GM21576 (cell line): ENCODE measurements around the gene WDFY3.

Experiments used
- ATAC-seq: cut with Tn5 transposase; IDR thresholded peaks from one replicate; pipeline ENCODE4 v1.9.1; 2021; ENCODE audit warnings: mild to moderate bottlenecking, moderate library complexity; ENCODE audit not compliant: unreplicated experiment

WDFY3 gene

DNA sequence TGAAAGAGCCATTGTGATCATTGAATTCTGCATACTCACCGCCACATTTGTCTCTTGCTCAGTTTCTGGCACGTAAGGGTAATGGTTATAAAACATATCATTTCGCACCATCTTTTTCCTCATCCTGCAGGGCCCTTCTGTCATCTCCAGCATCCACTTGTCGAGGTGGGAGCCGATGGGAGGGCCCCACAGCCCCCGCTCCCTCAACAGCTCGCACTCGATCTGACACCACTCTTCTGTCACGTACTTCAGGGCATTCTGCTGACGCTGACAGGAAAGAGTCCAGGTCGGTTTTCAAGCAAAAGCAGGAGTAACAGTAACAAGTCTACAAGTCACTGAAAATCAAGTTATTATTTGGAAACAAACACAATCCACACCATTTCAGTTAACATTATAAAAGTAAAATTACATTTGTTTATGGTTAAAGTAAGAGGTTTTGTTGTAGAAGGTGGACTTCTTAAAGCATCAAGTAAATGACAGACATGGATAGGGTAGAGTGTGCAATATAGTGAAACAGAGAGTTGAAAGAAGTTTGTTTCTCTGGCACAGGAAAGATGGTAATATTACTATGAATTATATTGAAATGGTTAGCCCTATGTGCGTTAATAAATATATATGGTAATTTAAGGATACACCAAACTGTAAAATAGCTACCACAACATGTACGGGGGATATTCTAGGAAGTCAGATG lies 233.0 kb downstream of the WDFY3 start:
- ATAC-seq = no peak

DNA sequence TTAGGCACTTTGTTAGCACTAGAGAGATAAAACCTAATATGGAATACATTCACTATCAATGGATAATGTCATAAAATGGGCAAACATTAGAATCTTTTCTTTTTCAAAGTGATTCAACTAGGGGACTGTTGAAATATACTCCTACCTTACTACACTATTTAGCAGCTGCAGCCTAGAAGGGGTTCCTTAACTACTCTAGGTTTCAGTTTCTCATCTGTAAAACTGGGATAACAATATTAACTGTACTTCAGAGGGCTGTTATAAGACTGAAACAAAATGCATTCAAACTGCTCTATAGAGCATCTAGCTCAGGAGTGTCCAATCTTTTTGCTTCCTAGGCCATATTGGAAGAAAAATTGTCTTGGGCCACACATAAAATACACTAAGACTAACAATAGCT lies 236.1 kb downstream of the WDFY3 start:
- no peak for ATAC-seq

DNA sequence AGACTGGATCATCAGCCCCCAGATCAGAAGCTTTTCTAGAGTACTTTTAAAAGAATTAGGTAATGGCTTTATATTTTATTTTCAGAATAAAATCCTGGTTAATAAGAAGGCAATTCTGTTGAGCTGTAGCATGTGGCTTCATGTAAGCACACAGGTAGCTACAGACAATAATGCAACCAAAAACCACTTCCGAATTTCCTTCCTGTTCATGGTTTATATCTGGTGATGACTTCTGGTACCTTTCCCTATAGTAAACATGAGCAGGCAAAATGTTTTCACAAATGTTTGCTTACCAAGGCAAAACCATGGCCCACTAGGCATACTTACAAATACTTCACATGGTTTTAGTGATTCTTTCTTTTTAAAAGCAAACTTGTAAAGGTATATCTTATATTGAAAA lies 239.0 kb downstream of the WDFY3 start:
- no peak for ATAC-seq

- ATAC-seq = no peak
Observed at GRCh38 chr4:84726356-84726755, 240.1 kb downstream of the WDFY3 start.

- ATAC-seq = no peak
Observed at GRCh38 chr4:84722720-84723119, 243.8 kb downstream of the WDFY3 start.

DNA sequence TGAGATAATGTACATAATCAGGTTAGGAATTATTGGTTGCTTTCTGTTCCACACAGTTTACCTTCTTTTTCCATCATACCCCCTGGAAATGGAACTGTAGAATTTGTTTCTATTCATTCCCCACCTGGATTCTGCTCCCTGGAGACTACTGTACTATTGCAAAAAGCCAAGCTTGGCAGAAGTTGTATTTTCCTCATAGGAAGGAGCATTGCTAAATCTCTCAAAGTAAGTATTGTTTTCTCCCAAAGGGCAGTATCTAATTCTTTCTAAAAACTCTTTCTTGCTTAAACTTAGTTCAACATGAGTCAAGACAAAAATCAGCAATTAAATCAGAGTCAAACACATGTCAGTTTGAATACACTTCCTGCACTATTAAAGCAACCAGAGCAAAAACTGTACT lies 247.4 kb downstream of the WDFY3 start:
- ATAC-seq = no peak

DNA sequence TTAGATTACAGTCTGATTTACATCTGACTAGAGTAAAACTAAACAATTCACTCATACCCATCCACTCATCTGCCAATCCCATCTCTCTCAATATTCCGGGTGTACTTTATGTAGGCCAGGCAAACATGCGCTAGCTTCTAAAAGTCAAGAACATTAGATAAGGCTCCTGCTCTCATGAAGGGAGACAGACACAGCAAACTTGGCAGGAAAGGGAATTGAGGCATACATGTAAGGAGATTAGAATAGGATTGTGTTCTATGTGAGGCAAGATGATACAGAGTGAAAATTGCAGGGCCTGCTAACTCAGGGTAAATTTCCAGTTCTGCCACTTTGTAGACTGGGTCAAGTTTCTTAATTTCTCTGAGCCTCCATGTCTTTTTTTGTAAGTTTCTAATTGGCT lies 247.8 kb downstream of the WDFY3 start:
- no peak for ATAC-seq

DNA sequence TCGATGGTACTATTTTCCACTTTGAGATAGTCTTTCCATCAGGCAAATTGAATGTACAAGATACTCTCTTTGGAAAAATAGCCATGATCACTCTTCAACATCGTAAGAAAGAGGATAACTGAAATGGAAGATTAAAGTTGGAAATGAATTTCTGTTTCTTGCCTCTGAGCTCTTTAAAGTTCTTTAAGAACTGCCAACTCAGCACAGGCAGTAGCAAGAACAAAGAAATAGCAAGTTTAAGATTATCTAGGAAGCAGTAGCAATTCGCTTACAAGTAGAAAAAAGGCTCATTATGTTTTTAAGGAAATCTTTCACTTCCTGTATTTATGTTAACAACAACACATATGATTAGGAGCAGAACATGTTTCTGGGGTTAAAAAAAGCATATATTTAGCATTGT lies 255.9 kb downstream of the WDFY3 start:
- no peak for ATAC-seq

DNA sequence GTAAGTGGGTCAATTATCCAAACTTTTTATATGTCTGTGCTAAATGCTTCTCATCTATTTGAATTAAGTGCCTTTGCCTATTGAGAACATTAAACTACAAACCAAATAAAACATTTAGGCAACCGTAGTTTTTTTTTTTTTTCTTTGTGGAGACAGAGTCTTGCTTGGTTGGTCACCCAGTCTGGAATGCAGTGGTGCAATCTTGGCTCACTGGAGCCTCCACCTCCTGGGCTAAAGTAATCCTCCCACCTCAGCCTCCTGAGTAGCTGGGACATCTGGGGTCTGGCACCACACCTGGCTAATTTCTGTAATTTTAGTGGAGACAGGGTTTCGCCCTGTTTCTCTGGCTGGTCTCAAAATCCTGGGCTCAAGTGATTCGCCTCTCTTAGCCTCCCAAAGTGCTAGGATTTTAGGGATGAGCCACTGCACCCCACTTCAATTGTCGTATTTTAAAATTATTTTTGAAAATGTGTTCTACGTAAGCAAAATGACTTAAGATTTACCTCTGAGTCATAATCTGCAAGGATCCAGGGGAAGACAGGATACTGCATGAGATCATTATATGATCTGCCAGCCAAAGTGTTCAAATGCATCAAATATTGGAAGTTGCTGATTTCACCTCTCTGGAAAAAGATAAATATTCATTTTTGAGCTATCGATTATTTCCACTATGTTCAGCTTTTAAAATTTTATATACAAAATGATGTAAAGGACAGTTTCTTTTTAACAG lies 257.9 kb downstream of the WDFY3 start:
- no peak for ATAC-seq

GRCh38 chr4:84706286-84706685 lies 260.2 kb downstream of the WDFY3 start:
- ATAC-seq = no peak

- ATAC-seq = no peak
Observed at GRCh38 chr4:84699001-84699671, 267.4 kb downstream of the WDFY3 start.

GRCh38 chr4:84697615-84698201 lies 268.8 kb downstream of the WDFY3 start:
- no peak for ATAC-seq

GRCh38 chr4:84697159-84697558 lies 269.3 kb downstream of the WDFY3 start:
- no peak for ATAC-seq

DNA sequence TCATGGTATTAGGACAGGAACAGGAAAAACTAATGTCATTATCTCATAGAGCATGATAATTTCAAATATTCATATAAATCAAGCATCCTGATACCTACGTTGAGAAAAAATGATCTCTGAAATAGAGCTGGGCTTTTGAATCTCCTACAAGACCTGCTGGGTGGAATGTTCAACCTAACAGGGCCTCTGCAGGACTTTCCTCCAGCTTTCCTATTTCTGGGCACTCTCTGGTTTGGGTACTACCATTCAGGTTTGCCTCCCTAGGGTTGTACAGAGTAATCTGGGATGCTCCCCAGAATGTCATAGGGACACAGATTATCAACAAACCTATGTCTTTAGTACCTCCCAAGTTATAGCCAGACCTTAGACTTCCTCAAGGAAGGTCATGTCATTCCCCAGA lies 274.7 kb downstream of the WDFY3 start:
- ATAC-seq = no peak

DNA sequence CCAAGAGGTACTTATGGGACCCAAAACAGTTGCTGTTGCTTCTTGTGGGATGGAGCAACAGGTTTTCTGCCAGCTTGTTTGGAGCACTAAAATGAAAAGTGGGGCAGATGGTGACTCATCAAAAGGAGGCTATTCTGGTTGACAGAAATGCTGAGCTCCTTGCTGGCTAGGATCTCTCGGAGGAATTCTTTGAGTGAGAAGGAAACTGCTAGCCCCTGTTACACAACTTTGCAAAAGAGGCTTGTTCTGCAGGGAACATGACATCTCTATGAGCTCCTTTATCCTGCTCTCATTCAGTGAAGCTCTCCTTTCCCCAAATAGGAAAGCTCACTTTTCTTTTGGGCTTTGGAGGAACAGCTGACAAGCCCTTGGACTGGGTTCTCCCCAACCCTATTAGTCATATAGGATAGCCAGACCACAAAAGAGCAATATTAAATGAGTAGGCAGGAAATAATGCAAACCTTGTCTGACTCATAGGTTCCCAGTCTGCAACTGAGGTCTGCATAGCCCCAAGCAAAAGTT lies 275.3 kb downstream of the WDFY3 start:
- ATAC-seq = no peak

DNA sequence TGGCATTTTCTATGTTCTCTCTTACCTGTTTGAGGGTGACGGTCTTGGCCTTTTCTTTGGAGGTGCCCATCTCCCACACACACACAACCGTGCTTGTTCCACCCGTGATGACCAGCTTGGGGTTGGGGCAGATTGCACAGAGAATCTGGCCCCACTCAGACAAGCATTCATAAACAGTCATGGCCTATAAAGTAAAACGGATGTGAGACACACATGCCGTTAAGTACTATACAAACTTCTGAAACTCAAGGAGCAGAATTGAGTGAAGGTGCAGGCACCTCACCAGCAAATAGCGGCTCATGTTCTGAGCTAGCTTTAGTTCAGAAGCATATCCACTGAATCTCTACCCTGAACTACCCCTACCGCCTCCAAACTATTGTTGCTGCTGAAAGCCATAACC lies 276.0 kb downstream of the WDFY3 start:
- no peak for ATAC-seq

DNA sequence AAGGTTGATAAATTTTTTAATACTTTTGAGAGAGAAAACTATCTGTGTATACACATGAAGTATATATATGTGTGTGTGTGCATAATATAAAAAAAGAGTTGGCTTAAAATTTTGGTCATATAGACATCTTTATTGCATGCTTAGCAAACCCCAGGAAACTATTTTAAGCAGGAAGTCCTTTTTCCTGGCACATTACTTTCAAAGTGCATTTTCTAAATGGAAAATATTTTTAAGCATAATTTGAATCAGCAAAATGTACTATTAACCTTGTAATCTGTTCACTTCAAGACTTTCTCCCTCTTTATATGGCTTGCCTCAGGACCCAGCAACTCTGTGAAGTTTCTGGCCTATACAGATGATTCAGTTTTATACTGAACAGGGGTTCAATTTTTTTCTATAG lies 277.3 kb downstream of the WDFY3 start:
- no peak for ATAC-seq

- no peak for ATAC-seq
Observed at GRCh38 chr4:84688605-84689004, 277.9 kb downstream of the WDFY3 start.

DNA sequence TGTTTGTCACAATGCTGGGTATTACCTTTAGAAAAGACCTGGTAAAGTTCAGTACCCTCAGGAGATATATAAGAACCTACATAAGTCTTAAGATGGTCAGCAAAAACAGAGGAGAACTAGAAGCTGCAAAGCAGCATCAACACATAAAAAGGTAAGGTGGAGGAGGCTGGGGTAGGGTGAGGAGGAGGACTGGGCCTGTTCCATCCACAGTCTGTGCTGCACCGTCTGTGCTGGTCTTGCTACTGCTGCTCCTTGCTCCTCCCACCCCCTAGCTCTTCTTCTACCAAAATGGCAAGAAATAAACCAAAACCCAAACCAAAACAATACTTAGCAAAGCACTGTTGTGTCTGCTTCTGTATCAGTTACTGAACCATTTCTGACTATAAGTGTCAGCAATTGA lies 281.4 kb downstream of the WDFY3 start:
- no peak for ATAC-seq

DNA sequence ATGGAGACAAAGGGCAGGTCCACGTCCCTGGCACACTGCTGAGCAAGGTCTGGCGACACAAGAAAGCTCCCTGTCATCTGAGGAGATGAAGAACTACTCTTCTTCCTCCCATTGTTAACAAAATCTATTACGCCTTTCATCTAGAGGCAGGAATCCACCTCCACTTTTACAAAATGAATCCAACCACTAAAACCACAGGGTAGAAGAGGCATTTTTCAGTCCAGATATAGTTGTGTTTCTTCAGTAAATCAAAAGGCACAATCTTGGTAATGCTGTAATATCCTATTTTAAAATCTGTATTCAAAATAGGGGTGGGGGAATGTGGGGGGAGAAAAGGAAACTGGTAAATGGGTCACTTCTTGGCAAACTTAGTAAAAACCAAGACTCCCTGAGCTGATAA lies 282.1 kb downstream of the WDFY3 start:
- ATAC-seq = no peak

GRCh38 chr4:84683064-84683850 lies 283.2 kb downstream of the WDFY3 start:
- no peak for ATAC-seq
